ENCODE results near the gene WHRN. TPM values are rescaled to one million over a fixed set of nuclear protein-coding genes. Genes with fewer than 3 reads are reported as not detected.

The WHRN gene
- total RNA-seq, 1 donor from 2014 or later, result 3.1 TPM

- Histone ChIP-seq H3K36me3 (no peaks in the 10 kb centered on the region), H3K27me3 (no peaks in the 10 kb centered on the region), H3K9me3 (no peaks in the 10 kb centered on the region), H3K27ac (no peak overlapping the region), H3K4me3 (no peak overlapping the region), H3K4me1 (no peaks in the 10 kb centered on the region)
- ATAC-seq (no peak), DNase-seq (no peak)
- intact Hi-C loops (cut with DNase I), result no loop called here
- TF ChIP-seq, protein P1, sequence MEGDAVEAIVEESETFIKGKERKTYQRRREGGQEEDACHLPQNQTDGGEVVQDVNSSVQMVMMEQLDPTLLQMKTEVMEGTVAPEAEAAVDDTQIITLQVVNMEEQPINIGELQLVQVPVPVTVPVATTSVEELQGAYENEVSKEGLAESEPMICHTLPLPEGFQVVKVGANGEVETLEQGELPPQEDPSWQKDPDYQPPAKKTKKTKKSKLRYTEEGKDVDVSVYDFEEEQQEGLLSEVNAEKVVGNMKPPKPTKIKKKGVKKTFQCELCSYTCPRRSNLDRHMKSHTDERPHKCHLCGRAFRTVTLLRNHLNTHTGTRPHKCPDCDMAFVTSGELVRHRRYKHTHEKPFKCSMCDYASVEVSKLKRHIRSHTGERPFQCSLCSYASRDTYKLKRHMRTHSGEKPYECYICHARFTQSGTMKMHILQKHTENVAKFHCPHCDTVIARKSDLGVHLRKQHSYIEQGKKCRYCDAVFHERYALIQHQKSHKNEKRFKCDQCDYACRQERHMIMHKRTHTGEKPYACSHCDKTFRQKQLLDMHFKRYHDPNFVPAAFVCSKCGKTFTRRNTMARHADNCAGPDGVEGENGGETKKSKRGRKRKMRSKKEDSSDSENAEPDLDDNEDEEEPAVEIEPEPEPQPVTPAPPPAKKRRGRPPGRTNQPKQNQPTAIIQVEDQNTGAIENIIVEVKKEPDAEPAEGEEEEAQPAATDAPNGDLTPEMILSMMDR (IDR thresholded peaks at IDR 0.05), result no peak
These were observed 43.8 kb downstream of the WHRN start for GRCh38 chr9:114461468-114461867.

DNA sequence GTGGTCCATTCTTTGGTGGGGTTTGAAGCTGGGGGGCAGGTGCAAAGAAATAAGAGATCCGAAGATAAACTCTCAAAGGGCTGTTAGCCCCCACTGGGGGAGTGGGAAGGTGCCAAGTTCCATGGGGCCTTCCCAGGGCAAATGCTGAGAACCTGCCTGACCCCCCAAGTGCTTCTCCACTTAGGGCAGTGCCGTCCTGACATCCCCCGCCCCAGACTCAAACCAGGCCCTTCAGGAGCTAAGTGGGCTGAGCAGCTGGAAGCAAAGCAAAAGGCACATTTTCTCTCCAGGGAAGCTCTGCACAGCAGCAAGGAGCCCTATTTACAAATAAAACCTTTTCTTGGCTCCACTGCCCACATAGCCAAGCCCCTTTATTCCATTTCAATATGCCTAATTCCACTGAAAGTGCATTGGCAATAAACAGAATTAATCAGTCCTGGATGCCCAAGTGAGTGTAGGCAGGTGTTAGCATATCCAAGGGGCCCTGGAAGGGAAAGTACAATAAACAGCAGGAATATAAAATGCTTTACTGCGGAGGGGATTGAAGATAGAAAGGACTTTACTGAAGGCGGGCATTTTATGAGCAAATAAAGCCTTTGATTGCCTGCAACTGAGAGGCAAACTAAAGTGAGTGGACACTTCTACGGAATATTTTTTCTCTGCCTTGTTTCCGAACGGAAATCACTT lies 44.6 kb downstream of the WHRN start:
- no peak for ATAC-seq
- Histone ChIP-seq H3K4me3 (no peak overlapping the region), H3K9me3 (no peaks in the 10 kb centered on the region), H3K4me1 (no peaks in the 10 kb centered on the region), H3K27me3 (no peaks in the 10 kb centered on the region), H3K27ac (no peak overlapping the region), H3K36me3 (no peaks in the 10 kb centered on the region)
- no peak for DNase-seq
- intact Hi-C loops (cut with DNase I), result no loop called here
- TF ChIP-seq, protein P1 (IDR thresholded peaks at IDR 0.05), result no peak

GRCh38 chr9:114459464-114459863 lies 45.8 kb downstream of the WHRN start:
- no peaks in the 10 kb centered on the region for H3K4me1 ChIP-seq
- H3K27ac ChIP-seq, result no peak overlapping the region
- H3K36me3 ChIP-seq, result no peaks in the 10 kb centered on the region
- TF ChIP-seq, protein P1 (IDR thresholded peaks at IDR 0.05), result no peak
- intact Hi-C loops (cut with DNase I), result no loop called here
- no peaks in the 10 kb centered on the region for H3K27me3 ChIP-seq
- no peak for ATAC-seq
- H3K9me3 ChIP-seq, result no peaks in the 10 kb centered on the region
- H3K4me3 ChIP-seq, result no peak overlapping the region
- peak; percentile 26 for DNase-seq

- ATAC-seq, result no peak
- TF ChIP-seq, protein P1 (IDR thresholded peaks at IDR 0.05), result no peak
These were observed 48.3 kb downstream of the WHRN start for GRCh38 chr9:114456929-114457328.

DNA sequence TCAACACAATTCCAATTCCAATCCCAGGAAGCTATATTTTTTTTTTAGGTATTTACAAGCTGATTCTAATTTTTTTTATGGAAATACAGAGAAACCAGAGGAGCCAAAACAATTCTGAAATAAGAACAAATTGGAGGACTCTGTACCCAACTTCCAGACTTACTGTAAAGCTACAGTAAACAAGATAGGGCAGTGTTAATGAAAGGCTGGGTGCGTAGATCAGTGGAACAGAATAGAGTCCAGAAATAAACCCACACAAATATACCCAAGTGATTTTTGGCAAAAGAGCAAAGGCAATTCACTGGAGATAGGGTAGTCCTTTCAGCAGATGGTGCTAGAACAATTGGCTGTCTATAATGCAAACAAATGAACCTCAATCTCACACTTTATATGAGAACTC lies 50.6 kb downstream of the WHRN start:
- ATAC-seq (no peak), DNase-seq (no peak)
- Histone ChIP-seq H3K27ac (no peak overlapping the region), H3K4me3 (no peak overlapping the region), H3K36me3 (no peaks in the 10 kb centered on the region), H3K9me3 (no peaks in the 10 kb centered on the region), H3K27me3 (no peaks in the 10 kb centered on the region), H3K4me1 (no peaks in the 10 kb centered on the region)
- TF ChIP-seq, protein P1 (IDR thresholded peaks at IDR 0.05), result no peak
- intact Hi-C loops (cut with DNase I), result no loop called here

More at GRCh38 chr9:114456929-114457328, 48.3 kb downstream of the WHRN start:
- H3K36me3 ChIP-seq, result no peaks in the 10 kb centered on the region
- H3K27me3 ChIP-seq, result no peaks in the 10 kb centered on the region
- no peak overlapping the region for H3K4me3 ChIP-seq
- H3K27ac ChIP-seq, result no peak overlapping the region
- DNase-seq, result no peak
- intact Hi-C loops (cut with DNase I), result no loop called here
- no peaks in the 10 kb centered on the region for H3K4me1 ChIP-seq
- no peaks in the 10 kb centered on the region for H3K9me3 ChIP-seq
